Neural progenitor cell (in vitro differentiated cells): Measurements from ENCODE around the gene CAPN2. TPM values are rescaled to one million over a fixed set of nuclear protein-coding genes. Genes with fewer than 3 reads are reported as not detected.

Experiments
- DNase-seq: peaks from one replicate; pipeline ENCODE4 v3.0.0-alpha.2; 2016; ENCODE audit warnings: low spot score
- H2AFZ ChIP-seq: fragments of 200-600 bp; sonication (generic); replicated peaks from 2 replicates; pipeline ENCODE4 v1.6.1; 2016; ENCODE audit warnings: antibody characterized with exemption
- H3F3A ChIP-seq: fragments of 200-600 bp; sonication (generic); 2 replicates; pipeline ENCODE4 v1.6.1; 2016; ENCODE audit warnings: antibody characterized with exemption, low read depth
- H3K27ac ChIP-seq: fragments of 200-600 bp; sonication (generic); 2 replicates; pipeline ENCODE4 v1.5.1; 2016; ENCODE audit warnings: mild to moderate bottlenecking
- H3K27me3 ChIP-seq: fragments of 200-600 bp; sonication (generic); 2 replicates; pipeline ENCODE4 v1.6.1; 2016; ENCODE audit warnings: mild to moderate bottlenecking, moderate library complexity
- H3K36me3 ChIP-seq: fragments of 200-600 bp; sonication (generic); 2 replicates; pipeline ENCODE4 v1.5.1; 2016
- H3K4me1 ChIP-seq: fragments of 200-600 bp; sonication (generic); 2 replicates; pipeline ENCODE4 v1.6.1; 2016; ENCODE audit warnings: mixed run types
- H3K4me2 ChIP-seq: fragments of 200-600 bp; sonication (generic); 2 replicates; pipeline ENCODE4 v1.6.1; 2016
- H3K4me3 ChIP-seq: fragments of 200-600 bp; sonication (generic); 2 replicates; pipeline ENCODE4 v1.5.1; 2016
- H3K79me2 ChIP-seq: fragments of 200-600 bp; sonication (generic); 2 replicates; pipeline ENCODE4 v1.6.1; 2016; ENCODE audit warnings: low read depth
- H3K9ac ChIP-seq: fragments of 200-600 bp; sonication (generic); 2 replicates; pipeline ENCODE4 v1.6.1; 2016
- H3K9me3 ChIP-seq: fragments of 200-600 bp; sonication (generic); 2 replicates; pipeline ENCODE4 v1.5.1; 2016; ENCODE audit warnings: low read depth
- H4K20me1 ChIP-seq: fragments of 200-600 bp; sonication (generic); 2 replicates; pipeline ENCODE4 v1.6.1; 2016; ENCODE audit warnings: low read depth
- H3K27ac Mint-ChIP-seq: 3 replicates; pipeline ENCODE4 v1.8.0; 2021; ENCODE audit warnings: mixed read lengths
- H3K27me3 Mint-ChIP-seq: 2 replicates; pipeline ENCODE4 v1.8.0; 2022; ENCODE audit warnings: low read depth, mild to moderate bottlenecking, inconsistent platforms, moderate library complexity, mixed read lengths; ENCODE audit not compliant: insufficient read depth
- H3K36me3 Mint-ChIP-seq: 3 replicates; pipeline ENCODE4 v1.8.0; 2021; ENCODE audit warnings: mixed read lengths
- H3K4me1 Mint-ChIP-seq: 3 replicates; pipeline ENCODE4 v1.8.0; 2021; ENCODE audit warnings: mixed read lengths
- H3K4me3 Mint-ChIP-seq: 3 replicates; pipeline ENCODE4 v1.8.0; 2021; ENCODE audit warnings: mild to moderate bottlenecking, moderate library complexity, mixed read lengths
- H3K9me3 Mint-ChIP-seq: 3 replicates; pipeline ENCODE4 v1.8.0; 2020; ENCODE audit warnings: mixed read lengths
- CTCF ChIP-seq: fragments of 200-600 bp; sonication (generic); IDR thresholded peaks from 2 replicates; pipeline ENCODE4 v1.5.1; 2017; ENCODE audit warnings: antibody characterized with exemption, mild to moderate bottlenecking
- EZH2 ChIP-seq: fragments of 200-600 bp; sonication (generic); IDR thresholded peaks from 2 replicates; pipeline ENCODE4 v1.6.1; 2017; ENCODE audit warnings: antibody characterized with exemption, mild to moderate bottlenecking, moderate library complexity
- EZH2phosphoT487 ChIP-seq: fragments of 200-600 bp; sonication (generic); IDR thresholded peaks from 2 replicates; pipeline ENCODE4 v1.6.1; 2017; ENCODE audit warnings: antibody characterized with exemption
- total RNA-seq: library from RNA; depleted of rRNA; stranded (reverse); fragments of >200 nt; gene quantifications from 2 replicates; pipeline ENCODE4 v1.2.3, GENCODE V29; 2015; ENCODE audit warnings: low replicate concordance

CAPN2 gene
- total RNA-seq, 1 donor from 2014 or later = 61.7 TPM

DNA sequence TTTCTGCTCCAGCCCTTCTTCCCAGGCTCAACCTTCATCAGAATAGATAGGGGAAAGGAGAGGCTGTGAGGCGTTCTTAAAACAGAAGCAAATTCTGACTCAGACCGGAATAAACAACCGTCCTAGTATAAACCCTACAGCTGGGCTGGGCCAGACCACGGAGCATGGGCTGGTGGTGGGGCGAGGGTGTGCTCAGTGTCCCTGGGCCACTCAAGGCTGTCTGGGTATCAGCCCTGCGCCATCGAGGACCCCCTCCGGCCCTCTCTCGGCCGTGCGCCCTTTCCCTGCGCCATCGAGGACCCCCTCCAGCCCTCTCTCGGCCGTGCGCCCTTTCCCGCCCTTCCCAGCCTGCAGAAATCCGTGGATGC, 36.0 kb downstream of the CAPN2 start:
- Histone ChIP-seq H3K9me3 (no peaks in the 10 kb centered on the region), H3K79me2 (no peaks in the 10 kb centered on the region), H3K4me3 (peak overlapping the region; percentile 58), H3K9ac (peak overlapping the region; percentile 16), H3K27ac (no peak overlapping the region), H3K4me2 (peak overlapping the region; percentile 86), H4K20me1 (no peaks in the 10 kb centered on the region), H3K4me1 (peaks cover 3% of the 10 kb centered on the region), H2AFZ (peak overlapping the region; percentile 96), H3F3A (no peaks in the 10 kb centered on the region), H3K36me3 (no peaks in the 10 kb centered on the region), H3K27me3 (peaks cover 20% of the 10 kb centered on the region)
- Mint-ChIP-seq H3K36me3 (peaks cover 27% of the 10 kb centered on the region), H3K9me3 (no peaks in the 10 kb centered on the region), H3K4me1 (peaks cover 2% of the 10 kb centered on the region), H3K27me3 (no peaks in the 10 kb centered on the region), H3K27ac (no peak overlapping the region), H3K4me3 (no peak overlapping the region)
- TF ChIP-seq CTCF = no peak
- no peak for DNase-seq

DNA sequence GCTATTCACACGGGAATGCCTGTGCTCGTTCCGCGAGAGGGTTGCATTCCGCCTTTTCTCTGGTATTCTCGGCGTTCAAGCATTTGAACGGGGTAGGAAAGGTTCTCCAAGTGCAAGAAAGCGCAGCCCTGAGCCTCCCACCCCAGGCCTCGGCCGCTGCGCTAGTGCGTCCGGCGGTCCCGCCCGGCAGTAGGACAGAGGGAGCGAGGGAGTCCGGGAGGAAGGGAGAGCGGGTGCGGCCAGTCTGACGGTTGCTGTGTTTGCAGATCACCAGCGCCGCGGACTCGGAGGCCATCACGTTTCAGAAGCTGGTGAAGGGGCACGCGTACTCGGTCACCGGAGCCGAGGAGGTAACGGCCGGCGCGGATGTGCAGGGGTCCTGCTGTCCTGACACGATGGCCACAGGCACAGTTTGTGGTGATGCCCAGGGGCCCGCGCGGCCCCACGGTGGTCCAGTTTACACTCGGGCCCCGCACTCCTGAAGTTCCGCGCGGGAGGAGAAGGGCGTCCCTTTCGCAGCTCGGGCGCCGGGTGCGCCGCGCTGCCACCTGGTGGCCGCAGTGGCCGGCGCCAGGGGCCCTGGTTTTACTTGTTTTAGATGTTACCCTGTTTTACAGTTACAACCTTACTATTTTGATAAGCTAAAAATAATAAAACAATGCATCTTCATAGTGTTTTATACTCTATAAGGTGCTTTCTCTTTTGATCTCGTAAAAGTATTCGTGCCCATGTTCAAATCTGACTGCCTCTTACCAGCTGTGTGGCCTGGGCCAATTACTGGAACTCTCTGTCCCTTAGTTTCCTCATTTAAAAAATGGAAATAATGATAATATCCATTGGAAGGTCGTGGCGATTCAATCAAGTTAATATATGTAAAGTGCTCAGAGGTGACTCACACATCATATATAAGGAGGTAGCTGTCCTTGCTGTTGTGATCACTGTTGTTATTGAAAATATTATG, 36.7 kb downstream of the CAPN2 start:
- Histone ChIP-seq H3K9me3 (no peaks in the 10 kb centered on the region), H3F3A (no peaks in the 10 kb centered on the region), H3K36me3 (no peaks in the 10 kb centered on the region), H3K4me2 (peak overlapping the region; percentile 86), H3K27ac (no peak overlapping the region), H3K4me3 (peak overlapping the region; percentile 58), H4K20me1 (no peaks in the 10 kb centered on the region), H2AFZ (peak overlapping the region; percentile 96), H3K27me3 (peaks cover 20% of the 10 kb centered on the region), H3K9ac (peak overlapping the region; percentile 16), H3K4me1 (peaks cover 3% of the 10 kb centered on the region), H3K79me2 (no peaks in the 10 kb centered on the region)
- Mint-ChIP-seq H3K4me1 (peaks cover 2% of the 10 kb centered on the region), H3K27ac (no peak overlapping the region), H3K27me3 (no peaks in the 10 kb centered on the region), H3K36me3 (peaks cover 32% of the 10 kb centered on the region), H3K9me3 (no peaks in the 10 kb centered on the region), H3K4me3 (peak overlapping the region; percentile 81)
- peak; percentile 81 for DNase-seq
- TF ChIP-seq EZH2phosphoT487 (no peak), EZH2 (peak; percentile 54), CTCF (peak; percentile 98)

DNA sequence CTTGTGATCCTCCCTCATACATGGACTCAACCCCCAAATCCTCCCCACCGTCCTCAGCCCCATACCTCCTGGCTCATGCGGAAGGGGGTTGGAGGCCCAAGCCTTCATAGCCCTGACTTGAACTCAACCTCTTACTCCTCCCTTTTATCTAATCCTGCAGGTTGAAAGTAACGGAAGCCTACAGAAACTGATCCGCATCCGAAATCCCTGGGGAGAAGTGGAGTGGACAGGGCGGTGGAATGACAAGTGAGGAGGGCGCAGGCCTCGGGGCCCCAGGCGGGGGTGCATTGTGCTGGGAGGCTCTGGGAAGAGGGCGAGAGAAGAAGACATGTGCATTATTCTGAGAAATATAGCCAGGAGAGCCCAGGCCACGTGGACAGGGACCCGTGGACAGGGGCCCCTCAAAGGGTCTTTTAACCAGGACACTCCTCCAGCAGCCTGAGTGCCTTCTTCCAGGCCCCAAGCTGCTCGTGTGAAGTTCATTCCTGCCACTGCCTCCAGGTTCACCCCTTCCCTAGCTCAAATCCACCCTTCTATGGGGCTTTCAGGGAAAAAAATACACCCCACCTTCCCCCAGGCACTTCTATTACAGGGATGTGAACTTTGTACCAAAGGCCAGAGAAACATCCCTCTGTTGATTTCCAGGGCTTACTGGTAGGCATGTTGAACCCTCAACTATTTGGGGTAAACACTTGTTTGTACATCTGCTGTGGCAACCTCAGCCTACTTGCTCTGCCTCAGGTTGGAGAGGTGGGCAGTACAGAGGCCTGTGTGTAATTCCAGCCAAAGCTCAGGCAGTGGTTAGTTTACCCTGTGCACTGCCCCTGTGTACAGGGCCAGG, 38.6 kb downstream of the CAPN2 start:
- Mint-ChIP-seq H3K27ac (no peak overlapping the region), H3K36me3 (peaks cover 31% of the 10 kb centered on the region), H3K4me3 (no peak overlapping the region), H3K4me1 (peaks cover 2% of the 10 kb centered on the region), H3K9me3 (no peaks in the 10 kb centered on the region), H3K27me3 (no peaks in the 10 kb centered on the region)
- DNase-seq = no peak
- no peak for TF ChIP-seq CTCF
- no peaks in the 10 kb centered on the region for H4K20me1 ChIP-seq
- H3K36me3 ChIP-seq = no peaks in the 10 kb centered on the region
- peaks cover 20% of the 10 kb centered on the region for H3K27me3 ChIP-seq
- H3K4me2 ChIP-seq = no peak overlapping the region
- no peak overlapping the region for H3K9ac ChIP-seq
- H3K9me3 ChIP-seq = no peaks in the 10 kb centered on the region
- H3F3A ChIP-seq = no peaks in the 10 kb centered on the region
- no peak overlapping the region for H3K27ac ChIP-seq
- peaks cover 3% of the 10 kb centered on the region for H3K4me1 ChIP-seq
- no peaks in the 10 kb centered on the region for H3K79me2 ChIP-seq
- H2AFZ ChIP-seq = no peak overlapping the region
- H3K4me3 ChIP-seq = no peak overlapping the region
